ENCODE measurements around the gene ARHGEF25. TPM values are rescaled to one million over a fixed set of nuclear protein-coding genes. Genes with fewer than 3 reads are reported as not detected.

ARHGEF25 gene
- total and polyA plus RNA-seq, 7 donors: 5.8 to 140 (median 99.4) TPM

GRCh38 chr12:57610554-57611107 is 604 bp upstream of the ARHGEF25 start:
- Histone ChIP-seq H3K4me1 (peaks cover 0 to 76% (median 68%) of the 10 kb centered on the region in 4 donors), H3K27me3 (no peaks in the 10 kb centered on the region), H3K9me3 (no peaks in the 10 kb centered on the region), H3K36me3 (peaks cover 6 to 43% (median 28%) of the 10 kb centered on the region in 4 donors), H3K27ac (peak overlapping the region; percentile 96 to 97 (median 96)), H3K4me3 (peak overlapping the region; percentile 67 to 95 (median 86))
- WGBS, 2 donors: 2 to 3% methylated on average over 29 of the region's 29 CpGs
- DNase-seq: peak; percentile 93
- intact Hi-C loops (cut with DNase I): loop anchor here (2.0 to 5.0 kb wide), 2 partner anchors 88 to 524 kb away; partner anchors contain the start of genes DDIT3 and MBD6
- no peak for TF ChIP-seq EP300 (IDR thresholded peaks at IDR 0.05)
- TF ChIP-seq POLR2AphosphoS5 (IDR thresholded peaks at IDR 0.05): peak in 3 of 4 donors; percentile 11 to 75 (median 65)
- TF ChIP-seq POLR2A (IDR thresholded peaks at IDR 0.05): peak in 1 of 2 donors; percentile 30

- no peaks in the 10 kb centered on the region for H3K9me3 ChIP-seq
- intact Hi-C loops (cut with DNase I): loop anchor here (2.0 to 5.0 kb wide), 2 partner anchors 90 to 525 kb away; partner anchors contain the start of genes DDIT3 and MBD6
- peaks cover 0 to 77% (median 66%) of the 10 kb centered on the region in 4 donors for H3K4me1 ChIP-seq
- no peak for DNase-seq
- H3K27me3 ChIP-seq: no peaks in the 10 kb centered on the region
- TF ChIP-seq EP300 (IDR thresholded peaks at IDR 0.05) (no peak), CTCF (IDR thresholded peaks at IDR 0.05) (no peak), POLR2A (IDR thresholded peaks at IDR 0.05) (no peak), POLR2AphosphoS5 (IDR thresholded peaks at IDR 0.05) (no peak)
- 12 to 16% methylated on average over 23 of the region's 23 CpGs for WGBS, 2 donors
- H3K4me3 ChIP-seq: peak overlapping the region; percentile 67 to 95 (median 86)
- H3K36me3 ChIP-seq: peaks cover 16 to 50% (median 33%) of the 10 kb centered on the region in 4 donors
- H3K27ac ChIP-seq: peak overlapping the region; percentile 96 to 97 (median 96)
Observed at GRCh38 chr12:57611827-57612710, 834 bp downstream of the ARHGEF25 start.

GRCh38 chr12:57612711-57613426 is 1.6 kb downstream of the ARHGEF25 start:
- TF ChIP-seq EP300 (IDR thresholded peaks at IDR 0.05): no peak
- TF ChIP-seq POLR2AphosphoS5 (IDR thresholded peaks at IDR 0.05): no peak
- TF ChIP-seq POLR2A (IDR thresholded peaks at IDR 0.05): no peak
- TF ChIP-seq CTCF (IDR thresholded peaks at IDR 0.05): no peak
- H3K36me3 ChIP-seq: peaks cover 16 to 46% (median 30%) of the 10 kb centered on the region in 4 donors
- no peaks in the 10 kb centered on the region for H3K9me3 ChIP-seq
- 79 to 88% methylated on average over 10 of the region's 10 CpGs for WGBS, 2 donors
- peaks cover 0 to 77% (median 66%) of the 10 kb centered on the region in 4 donors for H3K4me1 ChIP-seq
- H3K27me3 ChIP-seq: no peaks in the 10 kb centered on the region
- peak overlapping the region in 3 of 4 donors; percentile 67 to 87 (median 84) for H3K4me3 ChIP-seq
- peak; percentile 46 for DNase-seq
- intact Hi-C loops (cut with DNase I): loop anchor here (5.0 kb wide), 1 partner anchor 91 kb away; the partner anchor contains the start of genes DDIT3 and MBD6
- H3K27ac ChIP-seq: peak overlapping the region; percentile 96 to 97 (median 96)

- Histone ChIP-seq H3K9me3 (no peaks in the 10 kb centered on the region), H3K36me3 (peaks cover 16 to 39% (median 28%) of the 10 kb centered on the region in 4 donors), H3K4me3 (peak overlapping the region in 1 of 4 donors; percentile 2), H3K4me1 (peaks cover 0 to 77% (median 66%) of the 10 kb centered on the region in 4 donors), H3K27ac (peak overlapping the region; percentile 96 to 97 (median 96)), H3K27me3 (no peaks in the 10 kb centered on the region)
- peak; percentile 37 for DNase-seq
- TF ChIP-seq POLR2AphosphoS5 (IDR thresholded peaks at IDR 0.05) (no peak), CTCF (IDR thresholded peaks at IDR 0.05) (no peak), POLR2A (IDR thresholded peaks at IDR 0.05) (no peak), EP300 (IDR thresholded peaks at IDR 0.05) (no peak)
- 77 to 87% methylated on average over 10 of the region's 10 CpGs for WGBS, 2 donors
- intact Hi-C loops (cut with DNase I): loop anchor here (5.0 kb wide), 1 partner anchor 91 kb away; the partner anchor contains the start of genes DDIT3 and MBD6
Observed at GRCh38 chr12:57613427-57614109, 2.3 kb downstream of the ARHGEF25 start.

All from sigmoid colon (tissue), 7 donors.